OCI-LY3 (cell line): Measurements from ENCODE around the gene SLC4A7.

Experiments
- H2AFZ ChIP-seq: fragments of 200-600, 300-600 bp; shearing (Covaris generic); 2 replicates; pipeline ENCODE4 v1.6.0; 2014; ENCODE audit warnings: antibody characterized with exemption, low read depth, low read length
- H3K27ac ChIP-seq: fragments of 200-600, 300-600 bp; sonication (generic); 2 replicates; pipeline ENCODE4 v1.5.1; 2014; ENCODE audit warnings: mild to moderate bottlenecking, low read length, moderate library complexity, mixed read lengths
- H3K27me3 ChIP-seq: fragments of 200-600, 300-600 bp; sonication (generic); 2 replicates; pipeline ENCODE4 v1.6.1; 2014; ENCODE audit warnings: low read depth, low read length, mixed read lengths
- H3K36me3 ChIP-seq: fragments of 200-600, 300-600 bp; sonication (generic); replicated peaks from 2 replicates; pipeline ENCODE3; 2014; ENCODE audit warnings: low read depth, low read length, mixed read lengths
- H3K4me1 ChIP-seq: fragments of 300-600, 200-600 bp; sonication (generic); 2 replicates; pipeline ENCODE4 v1.6.1; 2014; ENCODE audit warnings: low read length, mixed read lengths
- H3K4me2 ChIP-seq: fragments of 200-600, 300-600 bp; sonication (generic); 2 replicates; pipeline ENCODE4 v1.6.1; 2014; ENCODE audit warnings: low read length, mixed read lengths
- H3K4me3 ChIP-seq: fragments of 300-600, 200-600 bp; sonication (generic); 2 replicates; pipeline ENCODE4 v1.5.1; 2014; ENCODE audit warnings: antibody characterized with exemption, mild to moderate bottlenecking, low read length, moderate library complexity
- H3K79me2 ChIP-seq: fragments of 300-600, 200-600 bp; shearing (Covaris generic); 2 replicates; pipeline ENCODE4 v1.6.1; 2014; ENCODE audit warnings: mild to moderate bottlenecking, low read length, mixed read lengths
- H3K9ac ChIP-seq: fragments of 300-600, 200-600 bp; shearing (Covaris generic); 2 replicates; pipeline ENCODE4 v1.6.0; 2014; ENCODE audit warnings: mild to moderate bottlenecking, low read length, moderate library complexity
- H3K9me3 ChIP-seq: fragments of 200-600, 300-600 bp; shearing (Covaris generic); 2 replicates; pipeline ENCODE4 v1.6.1; 2014; ENCODE audit warnings: low read length, mixed read lengths; ENCODE audit not compliant: insufficient read depth
- H4K20me1 ChIP-seq: fragments of 200-600, 300-600 bp; sonication (generic); 2 replicates; pipeline ENCODE4 v1.6.1; 2016; ENCODE audit warnings: low read length, mixed read lengths; ENCODE audit not compliant: insufficient read depth
- EZH2phosphoT487 ChIP-seq: fragments of 200-600 bp; shearing (Covaris generic); IDR thresholded peaks from 2 replicates; pipeline ENCODE4 v1.6.1; 2018; ENCODE audit warnings: antibody characterized with exemption, mixed run types, low read depth
- TF ChIP-seq, protein P1 (sequence below): fragments of 200-600, 300-600 bp; sonication (generic); IDR thresholded peaks from 2 replicates; pipeline ENCODE4 v1.5.1; 2014; ENCODE audit warnings: antibody characterized with exemption, low read length, low read depth

Gene SLC4A7

GRCh38 chr3:27511724-27512422 lies 27.7 kb upstream of the SLC4A7 start:
- H3K4me1 ChIP-seq = peaks cover 5% of the 10 kb centered on the region
- H3K4me2 ChIP-seq = no peak overlapping the region
- TF ChIP-seq, protein P1, sequence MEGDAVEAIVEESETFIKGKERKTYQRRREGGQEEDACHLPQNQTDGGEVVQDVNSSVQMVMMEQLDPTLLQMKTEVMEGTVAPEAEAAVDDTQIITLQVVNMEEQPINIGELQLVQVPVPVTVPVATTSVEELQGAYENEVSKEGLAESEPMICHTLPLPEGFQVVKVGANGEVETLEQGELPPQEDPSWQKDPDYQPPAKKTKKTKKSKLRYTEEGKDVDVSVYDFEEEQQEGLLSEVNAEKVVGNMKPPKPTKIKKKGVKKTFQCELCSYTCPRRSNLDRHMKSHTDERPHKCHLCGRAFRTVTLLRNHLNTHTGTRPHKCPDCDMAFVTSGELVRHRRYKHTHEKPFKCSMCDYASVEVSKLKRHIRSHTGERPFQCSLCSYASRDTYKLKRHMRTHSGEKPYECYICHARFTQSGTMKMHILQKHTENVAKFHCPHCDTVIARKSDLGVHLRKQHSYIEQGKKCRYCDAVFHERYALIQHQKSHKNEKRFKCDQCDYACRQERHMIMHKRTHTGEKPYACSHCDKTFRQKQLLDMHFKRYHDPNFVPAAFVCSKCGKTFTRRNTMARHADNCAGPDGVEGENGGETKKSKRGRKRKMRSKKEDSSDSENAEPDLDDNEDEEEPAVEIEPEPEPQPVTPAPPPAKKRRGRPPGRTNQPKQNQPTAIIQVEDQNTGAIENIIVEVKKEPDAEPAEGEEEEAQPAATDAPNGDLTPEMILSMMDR = no peak
- no peak for TF ChIP-seq EZH2phosphoT487
- H3K27ac ChIP-seq = no peak overlapping the region
- H3K27me3 ChIP-seq = no peaks in the 10 kb centered on the region
- H3K4me3 ChIP-seq = no peak overlapping the region
- no peaks in the 10 kb centered on the region for H4K20me1 ChIP-seq
- no peak overlapping the region for H3K9ac ChIP-seq
- no peaks in the 10 kb centered on the region for H3K79me2 ChIP-seq
- H3K9me3 ChIP-seq = no peaks in the 10 kb centered on the region
- H3K36me3 ChIP-seq = no peaks in the 10 kb centered on the region
- H2AFZ ChIP-seq = no peak overlapping the region

DNA sequence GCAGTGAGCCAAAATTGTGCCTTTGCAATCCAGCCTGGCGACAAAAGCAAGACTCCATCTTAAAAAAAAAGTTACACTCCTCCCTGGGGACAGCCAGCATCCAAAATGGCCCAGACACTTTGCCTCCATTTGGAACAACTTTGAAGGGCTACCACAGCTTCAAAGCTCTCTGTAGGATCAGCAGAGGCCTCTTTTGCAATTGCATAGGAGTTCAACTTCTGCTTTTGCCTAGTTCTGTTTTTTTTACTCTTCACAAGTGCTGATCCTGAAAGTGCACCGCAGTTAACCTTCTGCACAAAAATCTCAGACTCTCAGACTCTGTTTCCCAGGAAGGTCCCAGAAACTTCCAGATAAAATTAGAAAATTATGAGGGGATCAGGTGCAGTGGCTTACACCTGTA lies 25.2 kb upstream of the SLC4A7 start:
- Histone ChIP-seq H3K4me2 (no peak overlapping the region), H3K79me2 (no peaks in the 10 kb centered on the region), H3K4me1 (peaks cover 5% of the 10 kb centered on the region), H3K9ac (no peak overlapping the region), H4K20me1 (no peaks in the 10 kb centered on the region), H3K36me3 (no peaks in the 10 kb centered on the region), H3K27ac (no peak overlapping the region), H3K9me3 (no peaks in the 10 kb centered on the region), H2AFZ (no peak overlapping the region), H3K4me3 (no peak overlapping the region), H3K27me3 (no peaks in the 10 kb centered on the region)
- no peak for TF ChIP-seq EZH2phosphoT487
- TF ChIP-seq, protein P1 = no peak

DNA sequence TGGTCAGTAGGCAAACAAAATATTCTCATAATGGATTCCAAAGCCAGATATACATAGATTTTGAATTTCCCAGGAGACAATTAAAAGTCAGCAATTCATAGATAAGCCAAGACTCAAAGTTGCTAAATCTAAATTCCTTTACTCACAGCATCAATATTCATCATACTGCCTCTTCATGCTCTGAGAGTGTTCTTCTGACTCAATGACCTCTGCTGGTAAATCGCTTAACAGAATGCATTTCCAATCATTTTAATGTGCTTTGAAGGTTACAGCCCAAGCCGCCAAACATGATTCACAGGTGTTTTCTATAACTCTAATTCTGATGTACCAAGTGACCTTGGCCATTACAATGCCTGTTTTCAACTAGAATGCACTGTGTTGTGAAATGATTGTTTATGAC lies 24.2 kb upstream of the SLC4A7 start:
- TF ChIP-seq EZH2phosphoT487 = no peak
- TF ChIP-seq, protein P1 = no peak
- H3K79me2 ChIP-seq = no peaks in the 10 kb centered on the region
- no peak overlapping the region for H3K4me3 ChIP-seq
- H3K27ac ChIP-seq = no peak overlapping the region
- no peak overlapping the region for H3K9ac ChIP-seq
- H4K20me1 ChIP-seq = no peaks in the 10 kb centered on the region
- no peaks in the 10 kb centered on the region for H3K36me3 ChIP-seq
- no peaks in the 10 kb centered on the region for H3K9me3 ChIP-seq
- no peaks in the 10 kb centered on the region for H3K27me3 ChIP-seq
- no peak overlapping the region for H3K4me2 ChIP-seq
- H2AFZ ChIP-seq = no peak overlapping the region
- H3K4me1 ChIP-seq = peaks cover 5% of the 10 kb centered on the region

DNA sequence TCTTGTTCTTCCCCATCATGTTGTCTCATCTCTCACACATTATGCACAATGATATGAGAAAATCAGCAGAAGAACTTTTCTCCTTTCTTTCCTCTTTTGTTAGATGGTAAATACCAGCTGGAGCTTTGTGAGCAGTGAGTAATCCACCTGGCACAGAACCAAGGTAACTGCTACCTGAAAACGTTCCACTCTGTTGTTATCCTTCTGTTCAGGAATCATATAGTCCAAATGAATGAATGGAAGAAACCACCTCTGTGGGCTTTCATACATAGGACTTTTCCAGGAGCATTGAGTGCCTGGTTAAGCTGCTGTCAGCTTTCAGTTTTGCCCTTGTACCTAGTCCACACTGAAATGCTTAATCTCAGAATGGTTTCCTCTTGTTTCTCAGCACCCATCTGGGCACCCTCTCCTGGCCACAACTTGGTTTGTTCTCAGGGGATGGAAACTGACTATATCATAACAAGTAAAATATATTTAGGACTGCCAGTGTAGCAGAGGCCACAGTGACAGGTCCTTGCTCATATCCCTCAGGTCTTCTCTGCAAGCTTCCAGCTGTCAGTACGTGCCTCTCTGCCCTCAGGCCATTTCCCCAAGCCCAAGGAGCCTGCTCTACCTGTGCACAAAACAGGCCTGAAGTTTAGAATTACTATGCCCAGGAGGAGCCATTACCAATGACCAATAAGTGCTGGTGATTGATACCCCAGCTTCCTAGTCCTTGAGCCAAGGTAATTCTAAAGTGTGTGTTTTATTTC lies 23.5 kb upstream of the SLC4A7 start:
- no peaks in the 10 kb centered on the region for H3K79me2 ChIP-seq
- no peak overlapping the region for H3K4me2 ChIP-seq
- H2AFZ ChIP-seq = no peak overlapping the region
- no peaks in the 10 kb centered on the region for H3K9me3 ChIP-seq
- peaks cover 5% of the 10 kb centered on the region for H3K4me1 ChIP-seq
- H3K4me3 ChIP-seq = no peak overlapping the region
- TF ChIP-seq, protein P1 = no peak
- no peak for TF ChIP-seq EZH2phosphoT487
- no peaks in the 10 kb centered on the region for H4K20me1 ChIP-seq
- no peak overlapping the region for H3K27ac ChIP-seq
- no peaks in the 10 kb centered on the region for H3K36me3 ChIP-seq
- H3K9ac ChIP-seq = no peak overlapping the region
- no peaks in the 10 kb centered on the region for H3K27me3 ChIP-seq
